ENCODE measurements around the gene CELF6.

DNA sequence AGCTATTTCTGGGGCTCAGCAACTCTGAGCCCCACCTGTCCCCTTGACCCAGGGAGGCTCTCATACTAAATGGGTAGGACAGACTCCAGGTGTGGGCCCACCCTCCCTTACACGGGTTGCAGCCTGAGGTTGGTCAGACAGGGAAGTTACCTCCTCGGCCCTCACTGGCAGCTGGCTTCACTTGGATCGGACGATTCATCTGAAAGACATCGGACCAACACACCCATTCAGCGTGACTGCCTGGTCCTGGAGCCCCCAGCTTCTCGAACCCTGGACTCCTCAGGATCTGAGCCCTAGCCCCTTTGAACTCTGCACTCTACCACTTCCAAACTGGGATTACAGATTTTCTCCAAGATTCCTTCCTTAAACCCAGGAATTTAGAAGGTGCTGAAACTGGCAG is 15.4 kb downstream of the CELF6 start:
- no peak for TF ChIP-seq FOXM1 (IDR thresholded peaks at IDR 0.05; ENCODE audit: low read depth)
- TF ChIP-seq, protein P1, sequence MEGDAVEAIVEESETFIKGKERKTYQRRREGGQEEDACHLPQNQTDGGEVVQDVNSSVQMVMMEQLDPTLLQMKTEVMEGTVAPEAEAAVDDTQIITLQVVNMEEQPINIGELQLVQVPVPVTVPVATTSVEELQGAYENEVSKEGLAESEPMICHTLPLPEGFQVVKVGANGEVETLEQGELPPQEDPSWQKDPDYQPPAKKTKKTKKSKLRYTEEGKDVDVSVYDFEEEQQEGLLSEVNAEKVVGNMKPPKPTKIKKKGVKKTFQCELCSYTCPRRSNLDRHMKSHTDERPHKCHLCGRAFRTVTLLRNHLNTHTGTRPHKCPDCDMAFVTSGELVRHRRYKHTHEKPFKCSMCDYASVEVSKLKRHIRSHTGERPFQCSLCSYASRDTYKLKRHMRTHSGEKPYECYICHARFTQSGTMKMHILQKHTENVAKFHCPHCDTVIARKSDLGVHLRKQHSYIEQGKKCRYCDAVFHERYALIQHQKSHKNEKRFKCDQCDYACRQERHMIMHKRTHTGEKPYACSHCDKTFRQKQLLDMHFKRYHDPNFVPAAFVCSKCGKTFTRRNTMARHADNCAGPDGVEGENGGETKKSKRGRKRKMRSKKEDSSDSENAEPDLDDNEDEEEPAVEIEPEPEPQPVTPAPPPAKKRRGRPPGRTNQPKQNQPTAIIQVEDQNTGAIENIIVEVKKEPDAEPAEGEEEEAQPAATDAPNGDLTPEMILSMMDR (IDR thresholded peaks at IDR 0.05), result no peak
- TF ChIP-seq TEAD4 (IDR thresholded peaks at IDR 0.05; ENCODE audit: borderline replicate concordance, insufficient read depth), result no peak
- TF ChIP-seq NFIC (IDR thresholded peaks at IDR 0.05; ENCODE audit: borderline replicate concordance), result no peak
- TF ChIP-seq TAF1 (IDR thresholded peaks at IDR 0.05; ENCODE audit: borderline replicate concordance, low read depth, low read length), result no peak
- TF ChIP-seq ELF1 (IDR thresholded peaks at IDR 0.05), result no peak
